Measurements from ENCODE around the gene ACY1.

DNA sequence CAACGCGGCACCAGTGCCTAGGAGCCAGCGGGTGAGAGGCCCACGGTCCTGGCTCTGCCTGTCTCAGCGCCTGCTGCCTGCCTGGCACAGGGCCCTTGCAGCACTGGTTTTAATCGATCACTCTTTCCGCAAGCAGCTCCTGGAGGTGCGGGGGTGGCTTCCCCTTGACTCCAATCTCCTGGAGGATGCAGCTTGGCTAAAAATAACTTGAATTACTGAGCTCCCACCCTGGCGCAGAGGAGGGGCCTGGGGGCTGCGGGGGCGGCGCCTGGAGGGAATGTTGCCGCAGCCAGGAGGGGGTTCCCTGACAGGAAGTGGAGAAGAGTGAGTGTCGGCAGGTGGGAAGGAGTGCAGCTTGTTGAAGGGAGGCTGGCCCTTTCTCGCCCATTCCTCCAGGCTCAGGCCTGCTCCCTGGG lies 22.2 kb downstream of the ACY1 start:
- no peak for TF ChIP-seq EHMT2 (IDR thresholded peaks at IDR 0.05; ENCODE audit: low read depth)
- TF ChIP-seq EP300 (IDR thresholded peaks at IDR 0.05), result no peak
- TF ChIP-seq, protein P1, sequence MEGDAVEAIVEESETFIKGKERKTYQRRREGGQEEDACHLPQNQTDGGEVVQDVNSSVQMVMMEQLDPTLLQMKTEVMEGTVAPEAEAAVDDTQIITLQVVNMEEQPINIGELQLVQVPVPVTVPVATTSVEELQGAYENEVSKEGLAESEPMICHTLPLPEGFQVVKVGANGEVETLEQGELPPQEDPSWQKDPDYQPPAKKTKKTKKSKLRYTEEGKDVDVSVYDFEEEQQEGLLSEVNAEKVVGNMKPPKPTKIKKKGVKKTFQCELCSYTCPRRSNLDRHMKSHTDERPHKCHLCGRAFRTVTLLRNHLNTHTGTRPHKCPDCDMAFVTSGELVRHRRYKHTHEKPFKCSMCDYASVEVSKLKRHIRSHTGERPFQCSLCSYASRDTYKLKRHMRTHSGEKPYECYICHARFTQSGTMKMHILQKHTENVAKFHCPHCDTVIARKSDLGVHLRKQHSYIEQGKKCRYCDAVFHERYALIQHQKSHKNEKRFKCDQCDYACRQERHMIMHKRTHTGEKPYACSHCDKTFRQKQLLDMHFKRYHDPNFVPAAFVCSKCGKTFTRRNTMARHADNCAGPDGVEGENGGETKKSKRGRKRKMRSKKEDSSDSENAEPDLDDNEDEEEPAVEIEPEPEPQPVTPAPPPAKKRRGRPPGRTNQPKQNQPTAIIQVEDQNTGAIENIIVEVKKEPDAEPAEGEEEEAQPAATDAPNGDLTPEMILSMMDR (IDR thresholded peaks at IDR 0.05), result no peak
- no peak for TF ChIP-seq POLR2A (IDR thresholded peaks at IDR 0.05; ENCODE audit: low read length)
- TF ChIP-seq RNF2 (IDR thresholded peaks at IDR 0.05; ENCODE audit: borderline replicate concordance, low read depth), result no peak
- no peak for TF ChIP-seq RCOR1 (IDR thresholded peaks at IDR 0.05; ENCODE audit: low read depth, low read length)
- no peak for TF ChIP-seq HDAC2 (IDR thresholded peaks at IDR 0.05)
- no peak for TF ChIP-seq POLR2AphosphoS2 (conservative IDR thresholded peaks at IDR 0.05; ENCODE audit: low read length)
- no peak for TF ChIP-seq MAFK (IDR thresholded peaks at IDR 0.05; ENCODE audit: partially characterized antibody)
- TF ChIP-seq HMGXB4 (CRISPR knock-in tag; IDR thresholded peaks at IDR 0.05; ENCODE audit: borderline replicate concordance), result no peak
- TF ChIP-seq SREBF2 (IDR thresholded peaks at IDR 0.05), result no peak
- no peak for TF ChIP-seq MAZ (IDR thresholded peaks at IDR 0.05; ENCODE audit: borderline replicate concordance, low read depth, low read length)
- no peak for TF ChIP-seq ZC3H11A (IDR thresholded peaks at IDR 0.05)
- TF ChIP-seq, protein P2, sequence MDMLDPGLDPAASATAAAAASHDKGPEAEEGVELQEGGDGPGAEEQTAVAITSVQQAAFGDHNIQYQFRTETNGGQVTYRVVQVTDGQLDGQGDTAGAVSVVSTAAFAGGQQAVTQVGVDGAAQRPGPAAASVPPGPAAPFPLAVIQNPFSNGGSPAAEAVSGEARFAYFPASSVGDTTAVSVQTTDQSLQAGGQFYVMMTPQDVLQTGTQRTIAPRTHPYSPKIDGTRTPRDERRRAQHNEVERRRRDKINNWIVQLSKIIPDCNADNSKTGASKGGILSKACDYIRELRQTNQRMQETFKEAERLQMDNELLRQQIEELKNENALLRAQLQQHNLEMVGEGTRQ (IDR thresholded peaks at IDR 0.05), result no peak

All from A549 (cell line).